WTC11 (cell line): ENCODE results near the gene TMEFF2. TPM values are rescaled to one million over a fixed set of nuclear protein-coding genes. Genes with fewer than 3 reads are reported as not detected.

Experiments
- ATAC-seq: fragments of 200-7000 bp; cut with Tn5 transposase; 2 replicates; pipeline ENCODE4 v1.10.0; 2021; ENCODE audit warnings: mild to moderate bottlenecking, moderate library complexity
- CTCF ChIA-PET: fragments of 300-600 bp; sonication (Branson Sonifier 250); formaldehyde crosslinking; loops from one replicate; lab custom pipeline; 2021; ENCODE audit warnings: antibody characterized with exemption; lab: Charles Lee
- POLR2A ChIA-PET: fragments of 350-600 bp; sonication (Branson Sonifier 250); formaldehyde crosslinking; loops from one replicate; lab custom pipeline; 2021; ENCODE audit warnings: antibody characterized with exemption; lab: Charles Lee
- DNase-seq: peaks from one replicate; pipeline ENCODE4 v3.0.0; 2021; ENCODE audit warnings: low spot score
- H3K27ac Mint-ChIP-seq: 2 replicates; pipeline ENCODE4 v1.8.0; 2021; ENCODE audit warnings: mixed read lengths
- H3K27me3 Mint-ChIP-seq: 2 replicates; pipeline ENCODE4 v1.8.0; 2021; ENCODE audit warnings: low read depth, mild to moderate bottlenecking, moderate library complexity, mixed read lengths
- H3K36me3 Mint-ChIP-seq: 2 replicates; pipeline ENCODE4 v1.8.0; 2021; ENCODE audit warnings: mixed read lengths
- H3K4me1 Mint-ChIP-seq: 2 replicates; pipeline ENCODE4 v1.8.0; 2022; ENCODE audit warnings: mixed read lengths
- H3K4me3 Mint-ChIP-seq: 2 replicates; pipeline ENCODE4 v1.8.0; 2021; ENCODE audit warnings: mild to moderate bottlenecking, moderate library complexity, mixed read lengths
- H3K9me3 Mint-ChIP-seq: 2 replicates; pipeline ENCODE4 v1.8.0; 2021; ENCODE audit warnings: mixed read lengths
- CREM ChIP-seq: sonication (generic); formaldehyde crosslinking; IDR thresholded peaks from 2 replicates; pipeline ENCODE4 v1.8.1; 2022; ENCODE audit warnings: mild to moderate bottlenecking, missing genetic modification reagents, moderate library complexity
- GABPB1 ChIP-seq: sonication (generic); formaldehyde crosslinking; IDR thresholded peaks from 2 replicates; pipeline ENCODE4 v1.8.1; 2023; ENCODE audit warnings: mild to moderate bottlenecking, missing genetic modification reagents
- JAZF1 ChIP-seq: fragments of 250-450 bp; sonication (Bioruptor Pico); IDR thresholded peaks from 2 replicates; pipeline ENCODE4 v1.9.0; 2021; ENCODE audit warnings: moderate library complexity, mild to moderate bottlenecking, inconsistent platforms
- OVOL2 ChIP-seq: fragments of 250-450 bp; sonication (Bioruptor Pico); IDR thresholded peaks from 2 replicates; pipeline ENCODE4 v1.9.0; 2021; ENCODE audit warnings: mild to moderate bottlenecking, borderline replicate concordance
- RELA ChIP-seq: sonication (generic); formaldehyde crosslinking; IDR thresholded peaks from 2 replicates; pipeline ENCODE4 v1.8.1; 2022; ENCODE audit warnings: missing genetic modification reagents, mild to moderate bottlenecking, borderline replicate concordance
- RORB ChIP-seq: fragments of 250-450 bp; sonication (Bioruptor Pico); IDR thresholded peaks from 2 replicates; pipeline ENCODE4 v1.9.0; 2021; ENCODE audit warnings: mild to moderate bottlenecking
- SMAD3 ChIP-seq: sonication (generic); formaldehyde crosslinking; IDR thresholded peaks from 2 replicates; pipeline ENCODE4 v1.8.0; 2022; ENCODE audit warnings: missing genetic modification reagents, mild to moderate bottlenecking, borderline replicate concordance
- SOX15 ChIP-seq: fragments of 250-450 bp; sonication (Bioruptor Pico); IDR thresholded peaks from 2 replicates; pipeline ENCODE4 v1.9.0; 2021; ENCODE audit warnings: mild to moderate bottlenecking
- TEAD1 ChIP-seq: sonication (generic); formaldehyde crosslinking; IDR thresholded peaks from 2 replicates; pipeline ENCODE4 v1.8.0; 2022; ENCODE audit warnings: mild to moderate bottlenecking, missing genetic modification reagents
- ZBTB21 ChIP-seq: sonication (generic); formaldehyde crosslinking; IDR thresholded peaks from 2 replicates; pipeline ENCODE4 v1.8.1; 2023; ENCODE audit warnings: mild to moderate bottlenecking, missing genetic modification reagents, borderline replicate concordance
- ZNF121 ChIP-seq: sonication (generic); formaldehyde crosslinking; IDR thresholded peaks from 2 replicates; pipeline ENCODE4 v1.8.0; 2023; ENCODE audit warnings: missing genetic modification reagents
- ZNF671 ChIP-seq: fragments of 250-450 bp; sonication (Bioruptor Pico); IDR thresholded peaks from 2 replicates; pipeline ENCODE4 v1.8.0; 2021; ENCODE audit warnings: mild to moderate bottlenecking
- total RNA-seq: library from RNA; stranded (reverse); gene quantifications from 3 replicates; pipeline ENCODE4 v1.2.3, GENCODE V29; 2021
- TF ChIP-seq, protein P1 (sequence below): sonication (generic); formaldehyde crosslinking; IDR thresholded peaks from 2 replicates; pipeline ENCODE4 v1.8.1; 2023; ENCODE audit warnings: mild to moderate bottlenecking, missing genetic modification reagents
- TF ChIP-seq, protein P2 (sequence below): fragments of 250-450 bp; sonication (Bioruptor Pico); IDR thresholded peaks from 2 replicates; pipeline ENCODE4 v1.9.0; 2021; ENCODE audit warnings: mild to moderate bottlenecking
- TF ChIP-seq, protein P3 (sequence below): sonication (generic); formaldehyde crosslinking; IDR thresholded peaks from 2 replicates; pipeline ENCODE4 v1.8.1; 2022; ENCODE audit warnings: mild to moderate bottlenecking, missing genetic modification reagents, moderate library complexity, borderline replicate concordance
- TF ChIP-seq, protein P4 (sequence below): sonication (generic); formaldehyde crosslinking; IDR thresholded peaks from 2 replicates; pipeline ENCODE4 v1.8.0; 2022; ENCODE audit warnings: mild to moderate bottlenecking, missing genetic modification reagents
- TF ChIP-seq, protein P5 (sequence below): fragments of 250-450 bp; sonication (Bioruptor Pico); IDR thresholded peaks from 2 replicates; pipeline ENCODE4 v1.9.0; 2021; ENCODE audit warnings: mild to moderate bottlenecking, borderline replicate concordance

Gene TMEFF2
- total RNA-seq, 1 experiment from 2014 or later = 2.3 TPM

DNA sequence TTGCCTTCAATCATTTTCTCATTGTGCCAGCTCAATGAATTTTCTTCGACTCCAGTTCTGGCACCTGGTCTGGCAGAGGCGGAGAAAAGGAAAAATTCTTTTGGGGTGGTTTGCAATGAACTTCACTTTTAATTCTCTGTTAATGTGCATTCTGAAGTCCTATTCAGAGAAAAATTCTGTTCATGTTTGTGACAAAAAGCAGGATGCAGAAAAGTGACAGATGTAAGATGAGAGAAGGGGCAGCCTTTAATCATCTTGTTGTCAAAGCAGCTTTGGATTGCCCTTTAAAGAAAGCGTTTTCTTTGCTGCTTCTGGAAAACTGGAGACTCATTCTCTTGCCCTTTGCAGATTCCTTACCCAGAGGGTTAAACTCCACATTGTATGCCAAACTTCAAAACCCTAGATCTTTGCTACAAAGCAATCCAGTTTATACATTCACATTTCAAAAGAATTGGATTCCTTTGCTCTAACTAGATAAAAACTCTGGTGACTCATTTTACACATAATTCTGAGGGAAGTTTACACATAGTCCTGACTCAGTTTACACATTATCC, 253.3 kb downstream of the TMEFF2 start:
- H3K27me3 Mint-ChIP-seq = no peaks in the 10 kb centered on the region
- H3K4me1 Mint-ChIP-seq = peaks cover 23% of the 10 kb centered on the region
- no peaks in the 10 kb centered on the region for H3K9me3 Mint-ChIP-seq
- no peak overlapping the region for H3K4me3 Mint-ChIP-seq
- CTCF ChIA-PET = interaction anchor here (2.4 kb wide), 1 partner anchor 221 kb away, joined by 7 read pairs; no protein-coding TSS in a partner anchor
- TF ChIP-seq ZNF121 (CRISPR knock-in tag) = no peak
- TF ChIP-seq, protein P1, sequence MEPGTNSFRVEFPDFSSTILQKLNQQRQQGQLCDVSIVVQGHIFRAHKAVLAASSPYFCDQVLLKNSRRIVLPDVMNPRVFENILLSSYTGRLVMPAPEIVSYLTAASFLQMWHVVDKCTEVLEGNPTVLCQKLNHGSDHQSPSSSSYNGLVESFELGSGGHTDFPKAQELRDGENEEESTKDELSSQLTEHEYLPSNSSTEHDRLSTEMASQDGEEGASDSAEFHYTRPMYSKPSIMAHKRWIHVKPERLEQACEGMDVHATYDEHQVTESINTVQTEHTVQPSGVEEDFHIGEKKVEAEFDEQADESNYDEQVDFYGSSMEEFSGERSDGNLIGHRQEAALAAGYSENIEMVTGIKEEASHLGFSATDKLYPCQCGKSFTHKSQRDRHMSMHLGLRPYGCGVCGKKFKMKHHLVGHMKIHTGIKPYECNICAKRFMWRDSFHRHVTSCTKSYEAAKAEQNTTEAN = no peak
- H3K36me3 Mint-ChIP-seq = no peaks in the 10 kb centered on the region
- no peak overlapping the region for H3K27ac Mint-ChIP-seq
- ATAC-seq = no peak
- DNase-seq = no peak
- POLR2A ChIA-PET = no interaction called here

DNA sequence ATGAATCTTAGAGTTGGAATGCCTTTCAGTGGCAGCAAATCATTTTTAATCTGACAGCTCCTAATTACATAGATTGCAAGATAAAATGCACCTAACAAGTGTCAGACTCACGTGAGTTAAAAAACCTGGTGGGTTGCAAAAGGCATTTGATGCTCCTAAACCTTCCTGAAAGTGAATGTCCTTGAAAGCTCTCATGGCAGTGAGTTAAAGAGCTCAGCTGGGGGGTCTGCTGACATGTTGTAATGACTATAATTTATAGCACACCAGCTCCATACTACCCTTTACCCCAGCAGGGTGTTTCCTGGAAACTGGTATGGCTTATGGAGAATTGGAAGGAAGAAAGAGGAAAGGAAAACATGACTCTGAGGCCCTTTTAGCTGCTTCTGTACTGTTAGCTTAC, 256.0 kb downstream of the TMEFF2 start:
- Mint-ChIP-seq H3K27ac (no peak overlapping the region), H3K36me3 (no peaks in the 10 kb centered on the region), H3K4me3 (no peak overlapping the region), H3K4me1 (peaks cover 23% of the 10 kb centered on the region), H3K27me3 (no peaks in the 10 kb centered on the region), H3K9me3 (no peaks in the 10 kb centered on the region)
- ATAC-seq (no peak), DNase-seq (no peak)
- TF ChIP-seq ZNF671 (CRISPR knock-in tag) (no peak), SOX15 (CRISPR knock-in tag) (no peak), RELA (no peak), SMAD3 (no peak), RORB (no peak), CREM (CRISPR knock-in tag) (no peak), GABPB1 (CRISPR knock-in tag) (no peak), JAZF1 (CRISPR knock-in tag) (no peak), ZBTB21 (CRISPR knock-in tag) (no peak), TEAD1 (no peak), OVOL2 (CRISPR knock-in tag) (no peak), ZNF121 (CRISPR knock-in tag) (no peak)
- TF ChIP-seq, protein P2, sequence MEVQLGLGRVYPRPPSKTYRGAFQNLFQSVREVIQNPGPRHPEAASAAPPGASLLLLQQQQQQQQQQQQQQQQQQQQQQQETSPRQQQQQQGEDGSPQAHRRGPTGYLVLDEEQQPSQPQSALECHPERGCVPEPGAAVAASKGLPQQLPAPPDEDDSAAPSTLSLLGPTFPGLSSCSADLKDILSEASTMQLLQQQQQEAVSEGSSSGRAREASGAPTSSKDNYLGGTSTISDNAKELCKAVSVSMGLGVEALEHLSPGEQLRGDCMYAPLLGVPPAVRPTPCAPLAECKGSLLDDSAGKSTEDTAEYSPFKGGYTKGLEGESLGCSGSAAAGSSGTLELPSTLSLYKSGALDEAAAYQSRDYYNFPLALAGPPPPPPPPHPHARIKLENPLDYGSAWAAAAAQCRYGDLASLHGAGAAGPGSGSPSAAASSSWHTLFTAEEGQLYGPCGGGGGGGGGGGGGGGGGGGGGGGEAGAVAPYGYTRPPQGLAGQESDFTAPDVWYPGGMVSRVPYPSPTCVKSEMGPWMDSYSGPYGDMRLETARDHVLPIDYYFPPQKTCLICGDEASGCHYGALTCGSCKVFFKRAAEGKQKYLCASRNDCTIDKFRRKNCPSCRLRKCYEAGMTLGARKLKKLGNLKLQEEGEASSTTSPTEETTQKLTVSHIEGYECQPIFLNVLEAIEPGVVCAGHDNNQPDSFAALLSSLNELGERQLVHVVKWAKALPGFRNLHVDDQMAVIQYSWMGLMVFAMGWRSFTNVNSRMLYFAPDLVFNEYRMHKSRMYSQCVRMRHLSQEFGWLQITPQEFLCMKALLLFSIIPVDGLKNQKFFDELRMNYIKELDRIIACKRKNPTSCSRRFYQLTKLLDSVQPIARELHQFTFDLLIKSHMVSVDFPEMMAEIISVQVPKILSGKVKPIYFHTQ (CRISPR knock-in tag) = no peak
- TF ChIP-seq, protein P1 = no peak
- TF ChIP-seq, protein P3, sequence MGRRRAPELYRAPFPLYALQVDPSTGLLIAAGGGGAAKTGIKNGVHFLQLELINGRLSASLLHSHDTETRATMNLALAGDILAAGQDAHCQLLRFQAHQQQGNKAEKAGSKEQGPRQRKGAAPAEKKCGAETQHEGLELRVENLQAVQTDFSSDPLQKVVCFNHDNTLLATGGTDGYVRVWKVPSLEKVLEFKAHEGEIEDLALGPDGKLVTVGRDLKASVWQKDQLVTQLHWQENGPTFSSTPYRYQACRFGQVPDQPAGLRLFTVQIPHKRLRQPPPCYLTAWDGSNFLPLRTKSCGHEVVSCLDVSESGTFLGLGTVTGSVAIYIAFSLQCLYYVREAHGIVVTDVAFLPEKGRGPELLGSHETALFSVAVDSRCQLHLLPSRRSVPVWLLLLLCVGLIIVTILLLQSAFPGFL (CRISPR knock-in tag) = no peak
- TF ChIP-seq, protein P4, sequence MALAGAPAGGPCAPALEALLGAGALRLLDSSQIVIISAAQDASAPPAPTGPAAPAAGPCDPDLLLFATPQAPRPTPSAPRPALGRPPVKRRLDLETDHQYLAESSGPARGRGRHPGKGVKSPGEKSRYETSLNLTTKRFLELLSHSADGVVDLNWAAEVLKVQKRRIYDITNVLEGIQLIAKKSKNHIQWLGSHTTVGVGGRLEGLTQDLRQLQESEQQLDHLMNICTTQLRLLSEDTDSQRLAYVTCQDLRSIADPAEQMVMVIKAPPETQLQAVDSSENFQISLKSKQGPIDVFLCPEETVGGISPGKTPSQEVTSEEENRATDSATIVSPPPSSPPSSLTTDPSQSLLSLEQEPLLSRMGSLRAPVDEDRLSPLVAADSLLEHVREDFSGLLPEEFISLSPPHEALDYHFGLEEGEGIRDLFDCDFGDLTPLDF (CRISPR knock-in tag) = no peak
- TF ChIP-seq, protein P5, sequence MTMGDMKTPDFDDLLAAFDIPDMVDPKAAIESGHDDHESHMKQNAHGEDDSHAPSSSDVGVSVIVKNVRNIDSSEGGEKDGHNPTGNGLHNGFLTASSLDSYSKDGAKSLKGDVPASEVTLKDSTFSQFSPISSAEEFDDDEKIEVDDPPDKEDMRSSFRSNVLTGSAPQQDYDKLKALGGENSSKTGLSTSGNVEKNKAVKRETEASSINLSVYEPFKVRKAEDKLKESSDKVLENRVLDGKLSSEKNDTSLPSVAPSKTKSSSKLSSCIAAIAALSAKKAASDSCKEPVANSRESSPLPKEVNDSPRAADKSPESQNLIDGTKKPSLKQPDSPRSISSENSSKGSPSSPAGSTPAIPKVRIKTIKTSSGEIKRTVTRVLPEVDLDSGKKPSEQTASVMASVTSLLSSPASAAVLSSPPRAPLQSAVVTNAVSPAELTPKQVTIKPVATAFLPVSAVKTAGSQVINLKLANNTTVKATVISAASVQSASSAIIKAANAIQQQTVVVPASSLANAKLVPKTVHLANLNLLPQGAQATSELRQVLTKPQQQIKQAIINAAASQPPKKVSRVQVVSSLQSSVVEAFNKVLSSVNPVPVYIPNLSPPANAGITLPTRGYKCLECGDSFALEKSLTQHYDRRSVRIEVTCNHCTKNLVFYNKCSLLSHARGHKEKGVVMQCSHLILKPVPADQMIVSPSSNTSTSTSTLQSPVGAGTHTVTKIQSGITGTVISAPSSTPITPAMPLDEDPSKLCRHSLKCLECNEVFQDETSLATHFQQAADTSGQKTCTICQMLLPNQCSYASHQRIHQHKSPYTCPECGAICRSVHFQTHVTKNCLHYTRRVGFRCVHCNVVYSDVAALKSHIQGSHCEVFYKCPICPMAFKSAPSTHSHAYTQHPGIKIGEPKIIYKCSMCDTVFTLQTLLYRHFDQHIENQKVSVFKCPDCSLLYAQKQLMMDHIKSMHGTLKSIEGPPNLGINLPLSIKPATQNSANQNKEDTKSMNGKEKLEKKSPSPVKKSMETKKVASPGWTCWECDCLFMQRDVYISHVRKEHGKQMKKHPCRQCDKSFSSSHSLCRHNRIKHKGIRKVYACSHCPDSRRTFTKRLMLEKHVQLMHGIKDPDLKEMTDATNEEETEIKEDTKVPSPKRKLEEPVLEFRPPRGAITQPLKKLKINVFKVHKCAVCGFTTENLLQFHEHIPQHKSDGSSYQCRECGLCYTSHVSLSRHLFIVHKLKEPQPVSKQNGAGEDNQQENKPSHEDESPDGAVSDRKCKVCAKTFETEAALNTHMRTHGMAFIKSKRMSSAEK (CRISPR knock-in tag) = no peak
- CTCF ChIA-PET = interaction anchor here (0.8 to 2.2 kb wide), 2 partner anchors 68 to 70 kb away, joined by 3 to 7 read pairs; no protein-coding TSS in a partner anchor
- POLR2A ChIA-PET = no interaction called here
